Body of pancreas (tissue), 4 donors: Measurements from ENCODE around the gene EFNA5. TPM values are rescaled to one million over a fixed set of nuclear protein-coding genes. Genes with fewer than 3 reads are reported as not detected.

ENCODE experiments used
- ATAC-seq: fragments of 150-250 bp; one replicate; pipeline ENCODE4 v1.9.1; 2016
- DNase-seq, 4 donors: peaks; one replicate each; pipeline ENCODE4 v3.0.0-alpha.2; 2019
- H3K27ac ChIP-seq, 4 donors: fragments of 200-600 bp; sonication (generic); 1 replicate in 3 of 4; 2 replicates in 1 of 4; pipeline versions ENCODE4 v1.5.1 to v1.6.1; 2016 to 2019; ENCODE audit warnings: mild to moderate bottlenecking in 1 of 4, mixed read lengths in 1 of 4, moderate library complexity in 1 of 4
- H3K27me3 ChIP-seq, 2 donors: fragments of 200-600 bp; sonication (generic); one replicate each; pipeline ENCODE4 v1.6.0; 2016; ENCODE audit warnings: mild to moderate bottlenecking in 1 of 2
- H3K36me3 ChIP-seq, 2 donors: fragments of 200-600 bp; sonication (generic); replicated peaks in 1 of 2; 2 replicates each; pipeline ENCODE4 v1.5.1; 2016; ENCODE audit warnings: low read depth in 2 of 2; ENCODE audit not compliant: insufficient read depth in 1 of 2
- H3K4me1 ChIP-seq: fragments of 200-600 bp; sonication (generic); one replicate; pipeline ENCODE4 v1.6.0; 2016
- H3K4me3 ChIP-seq, 2 donors: fragments of 200-600 bp; sonication (generic); 1 replicate in 1 of 2; 2 replicates in 1 of 2; pipeline ENCODE4 v1.5.1; 2016 to 2019
- H3K9me3 ChIP-seq, 3 donors: fragments of 200-600 bp; sonication (generic); 1 replicate in 2 of 3; 2 replicates in 1 of 3; pipeline ENCODE4 v1.5.1; 2016
- POLR2A ChIP-seq, 3 donors: fragments of 450-650 bp; IDR thresholded peaks; one replicate each; pipeline ENCODE4 v1.6.1; 2016; ENCODE audit warnings: antibody characterized with exemption in 3 of 3, mild to moderate bottlenecking in 2 of 3
- WGBS, 2 donors: methylation state at CpG; one replicate each; pipeline ENCODE4 v1.1.5; 2017; 5-methylcytosine and 5-hydroxymethylcytosine counted together
- intact Hi-C: fragments of 100-400 bp; cut with DNase I; formaldehyde crosslinking; loops from one replicate; pipeline ENCODE4 v1.15.1; 2023
- total RNA-seq, 2 donors: library from RNA; depleted of rRNA; stranded (reverse); fragments of >200 nt; gene quantifications; one replicate each; pipeline ENCODE4 v1.1.0, GENCODE V29; 2016
- TF ChIP-seq, protein P1 (sequence below), 7 experiments: fragments of 450-650 bp in 4 of 7; fragments of 200-600 bp in 3 of 7; sonication (generic) in 3 of 7; IDR thresholded peaks; one replicate each; pipeline ENCODE4 v1.5.1; 2016 to 2019; ENCODE audit warnings: antibody characterized with exemption in 7 of 7

The EFNA5 gene
- total RNA-seq, 2 donors from 2014 or later = 1.3 to 3.4 TPM

- ATAC-seq (no peak), DNase-seq (no peak)
- H3K27ac ChIP-seq = no peak overlapping the region
- 72 to 77% methylated on average over 7 of the region's 7 CpGs for WGBS, 2 donors
- no peak overlapping the region for H3K4me3 ChIP-seq
- H3K4me1 ChIP-seq = no peaks in the 10 kb centered on the region
- no peaks in the 10 kb centered on the region for H3K36me3 ChIP-seq
- H3K9me3 ChIP-seq = no peaks in the 10 kb centered on the region
- no peaks in the 10 kb centered on the region for H3K27me3 ChIP-seq
- intact Hi-C loops = no loop called here
- TF ChIP-seq, protein P1, sequence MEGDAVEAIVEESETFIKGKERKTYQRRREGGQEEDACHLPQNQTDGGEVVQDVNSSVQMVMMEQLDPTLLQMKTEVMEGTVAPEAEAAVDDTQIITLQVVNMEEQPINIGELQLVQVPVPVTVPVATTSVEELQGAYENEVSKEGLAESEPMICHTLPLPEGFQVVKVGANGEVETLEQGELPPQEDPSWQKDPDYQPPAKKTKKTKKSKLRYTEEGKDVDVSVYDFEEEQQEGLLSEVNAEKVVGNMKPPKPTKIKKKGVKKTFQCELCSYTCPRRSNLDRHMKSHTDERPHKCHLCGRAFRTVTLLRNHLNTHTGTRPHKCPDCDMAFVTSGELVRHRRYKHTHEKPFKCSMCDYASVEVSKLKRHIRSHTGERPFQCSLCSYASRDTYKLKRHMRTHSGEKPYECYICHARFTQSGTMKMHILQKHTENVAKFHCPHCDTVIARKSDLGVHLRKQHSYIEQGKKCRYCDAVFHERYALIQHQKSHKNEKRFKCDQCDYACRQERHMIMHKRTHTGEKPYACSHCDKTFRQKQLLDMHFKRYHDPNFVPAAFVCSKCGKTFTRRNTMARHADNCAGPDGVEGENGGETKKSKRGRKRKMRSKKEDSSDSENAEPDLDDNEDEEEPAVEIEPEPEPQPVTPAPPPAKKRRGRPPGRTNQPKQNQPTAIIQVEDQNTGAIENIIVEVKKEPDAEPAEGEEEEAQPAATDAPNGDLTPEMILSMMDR (IDR thresholded peaks at IDR 0.05) = no peak
- no peak for TF ChIP-seq POLR2A (IDR thresholded peaks at IDR 0.05)
Observed at GRCh38 chr5:107531308-107531707, 139.4 kb downstream of the EFNA5 start.

DNA sequence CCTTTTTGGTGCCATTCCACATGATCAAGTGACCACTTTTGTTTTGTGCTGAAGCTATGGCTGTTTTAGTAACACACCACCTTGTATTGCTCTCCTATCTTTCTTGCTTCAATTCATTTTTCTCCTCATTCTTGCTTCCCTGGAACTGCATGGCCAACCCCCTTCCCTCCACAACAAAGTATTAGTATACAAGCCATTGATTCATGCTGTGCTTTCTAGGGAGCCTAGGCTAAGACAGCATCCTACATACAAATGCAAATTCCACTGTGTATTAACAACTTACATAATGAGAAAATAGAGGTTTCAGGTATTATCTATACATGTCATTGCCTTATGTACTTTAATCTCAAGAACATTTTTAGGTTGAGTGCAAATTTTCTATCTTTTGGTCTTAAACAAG is 141.1 kb downstream of the EFNA5 start:
- no peaks in the 10 kb centered on the region for H3K9me3 ChIP-seq
- H3K4me1 ChIP-seq = no peaks in the 10 kb centered on the region
- DNase-seq (no peak), ATAC-seq (no peak)
- no peak overlapping the region for H3K4me3 ChIP-seq
- TF ChIP-seq POLR2A (IDR thresholded peaks at IDR 0.05) = no peak
- TF ChIP-seq, protein P1 (IDR thresholded peaks at IDR 0.05) = no peak
- intact Hi-C loops = no loop called here
- H3K27me3 ChIP-seq = no peaks in the 10 kb centered on the region
- H3K27ac ChIP-seq = no peak overlapping the region
- no peaks in the 10 kb centered on the region for H3K36me3 ChIP-seq

DNA sequence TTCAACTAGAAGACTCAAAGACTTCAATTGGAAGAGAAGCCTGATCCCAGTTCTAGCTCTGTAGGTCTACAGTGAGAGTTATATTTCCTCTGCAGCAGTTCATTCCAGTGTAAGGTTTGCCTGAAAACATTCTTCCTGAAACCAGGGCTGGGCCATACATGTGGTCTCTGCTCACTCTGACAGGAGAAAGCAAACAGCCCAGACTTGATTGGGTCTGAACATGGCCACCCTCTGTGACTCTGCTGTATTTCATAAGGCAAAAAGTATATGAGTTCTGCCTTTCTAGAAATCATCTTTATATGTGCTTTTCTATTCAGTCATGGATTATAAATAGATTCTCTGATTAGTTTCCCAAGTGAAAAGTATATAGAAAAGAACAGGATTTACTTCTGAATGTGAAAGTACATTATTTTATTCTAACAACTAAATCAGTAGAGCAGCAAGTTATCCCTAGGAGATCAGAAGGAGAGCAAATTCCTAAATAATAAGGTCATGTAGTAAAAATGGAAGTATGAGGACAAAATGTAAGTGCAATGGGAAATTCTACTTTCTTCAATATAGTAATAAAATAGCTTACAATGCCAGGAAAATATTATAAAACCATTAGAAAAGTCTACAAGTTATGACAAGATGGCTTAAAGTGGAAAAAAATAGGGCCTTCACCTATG is 144.3 kb downstream of the EFNA5 start:
- H3K4me1 ChIP-seq = no peaks in the 10 kb centered on the region
- no peak for TF ChIP-seq POLR2A (IDR thresholded peaks at IDR 0.05)
- TF ChIP-seq, protein P1 (IDR thresholded peaks at IDR 0.05) = no peak
- H3K36me3 ChIP-seq = no peaks in the 10 kb centered on the region
- ATAC-seq = no peak
- intact Hi-C loops = no loop called here
- H3K27ac ChIP-seq = no peak overlapping the region
- no peak for DNase-seq
- no peaks in the 10 kb centered on the region for H3K27me3 ChIP-seq
- H3K4me3 ChIP-seq = no peak overlapping the region
- no peaks in the 10 kb centered on the region for H3K9me3 ChIP-seq

- Histone ChIP-seq H3K36me3 (no peaks in the 10 kb centered on the region), H3K27ac (no peak overlapping the region), H3K27me3 (no peaks in the 10 kb centered on the region), H3K9me3 (no peaks in the 10 kb centered on the region), H3K4me3 (no peak overlapping the region), H3K4me1 (no peaks in the 10 kb centered on the region)
- no peak for ATAC-seq
- WGBS, 2 donors = 92 to 98% methylated on average over 2 of the region's 2 CpGs
- TF ChIP-seq, protein P1 (IDR thresholded peaks at IDR 0.05) = no peak
- no peak for TF ChIP-seq POLR2A (IDR thresholded peaks at IDR 0.05)
- DNase-seq = no peak
- intact Hi-C loops = no loop called here
Observed at GRCh38 chr5:107524111-107524510, 146.6 kb downstream of the EFNA5 start.

DNA sequence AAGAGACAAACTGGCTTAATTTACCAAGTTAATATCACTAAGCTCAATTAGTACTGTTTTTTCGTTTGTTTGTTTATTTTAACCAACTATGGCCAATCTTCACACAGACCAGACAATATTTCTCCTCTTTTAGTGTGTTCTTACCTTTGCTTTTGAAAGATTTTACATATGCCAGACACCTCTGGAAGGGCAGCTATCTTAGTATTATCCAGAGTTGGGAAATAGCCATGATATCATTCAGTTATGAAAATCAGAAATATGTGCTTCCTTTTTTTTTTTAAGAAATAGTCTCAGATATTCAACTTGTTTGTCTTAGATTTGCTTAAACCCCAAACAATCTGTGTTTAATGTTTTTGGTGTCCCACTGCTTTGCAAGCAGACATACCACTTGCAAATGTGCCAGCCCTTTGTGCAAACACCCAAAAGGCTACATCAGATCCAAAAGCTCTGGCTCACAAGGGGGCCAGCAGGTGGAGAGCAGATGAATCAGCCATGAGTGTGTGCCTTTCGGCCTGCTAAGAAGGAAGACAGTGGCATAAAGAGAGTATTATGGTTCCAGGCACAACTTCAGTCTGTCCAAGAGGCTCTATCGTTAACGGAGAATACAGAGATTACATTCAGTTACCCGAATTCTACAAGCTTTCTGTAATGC is 147.6 kb downstream of the EFNA5 start:
- ATAC-seq = no peak
- H3K36me3 ChIP-seq = no peaks in the 10 kb centered on the region
- no peak for DNase-seq
- no peaks in the 10 kb centered on the region for H3K9me3 ChIP-seq
- H3K4me3 ChIP-seq = no peak overlapping the region
- no peak overlapping the region for H3K27ac ChIP-seq
- no peaks in the 10 kb centered on the region for H3K4me1 ChIP-seq
- WGBS, 2 donors = 75 to 86% methylated on average over 5 of the region's 5 CpGs
- intact Hi-C loops = no loop called here
- H3K27me3 ChIP-seq = no peaks in the 10 kb centered on the region
- TF ChIP-seq, protein P1 (IDR thresholded peaks at IDR 0.05) = no peak
- no peak for TF ChIP-seq POLR2A (IDR thresholded peaks at IDR 0.05)
